HepG2 (cell line): Measurements from ENCODE around the gene KRCC1. TPM values are rescaled to one million over a fixed set of nuclear protein-coding genes. Genes with fewer than 3 reads are reported as not detected.

Experiments used
- ATAC-seq: fragments of 200-7000 bp; cut with Tn5 transposase; 3 replicates; pipeline ENCODE4 v1.9.1; 2020; ENCODE audit warnings: mild to moderate bottlenecking, moderate library complexity
- BruUV-seq: library from RNA; stranded (reverse); fragments of 400-500 nt; replicated peaks from 2 replicates; lab custom pipeline; 2021; lab: Mats Ljungman, UMichigan
- CTCF ChIA-PET: fragments of 300-600 bp; formaldehyde crosslinking; extraction: SDS; loops from one replicate; lab custom pipeline; 2021; ENCODE audit warnings: low total read pairs, inconsistent platforms, low intra/inter-chr PET ratio; lab: Yijun Ruan, JAX
- POLR2A ChIA-PET: fragments of 350-600 bp; sonication (Branson Sonifier 250); formaldehyde crosslinking; loops from one replicate; lab custom pipeline; 2020; ENCODE audit warnings: antibody characterized with exemption, inconsistent platforms; lab: Yijun Ruan, JAX
- DNase-seq: peaks from one replicate; pipeline ENCODE4 v3.0.0-alpha.2; 2015; ENCODE audit warnings: low spot score
- FAIRE-seq: peaks from 3 replicates; lab custom pipeline; 2011; peaks lifted over from hg19 to GRCh38; lab: Jason Lieb, UNC
- H2AFZ ChIP-seq: one replicate; pipeline ENCODE4 v1.6.1; 2011; ENCODE audit warnings: low read length, inconsistent platforms
- H3K27ac ChIP-seq: fragments of 300-600 bp; 3 replicates; pipeline ENCODE4 v1.8.0; 2011; ENCODE audit warnings: mixed run types, mild to moderate bottlenecking, mixed read lengths, low read length, inconsistent platforms; ENCODE audit not compliant: insufficient read depth; ENCODE audit errors: extremely low read length
- H3K27me3 ChIP-seq, 2 experiments: fragments of 200-600 bp in 1 of 2; 2 replicates in 1 of 2; 3 replicates in 1 of 2; pipeline versions ENCODE4 v1.6.0 to v1.8.0; 2011; ENCODE audit warnings: low read length in 2 of 2, mild to moderate bottlenecking in 2 of 2, moderate library complexity in 2 of 2, inconsistent platforms in 1 of 2; ENCODE audit not compliant: insufficient read depth in 2 of 2, control insufficient read depth in 1 of 2
- H3K36me3 ChIP-seq, 2 experiments: fragments of 200-600 bp in 1 of 2; replicated peaks in 1 of 2; 2 replicates in 1 of 2; 3 replicates in 1 of 2; pipeline versions ENCODE4 v1.5.1 to v1.8.0; 2011; ENCODE audit warnings: low read length in 2 of 2, inconsistent platforms in 1 of 2; ENCODE audit not compliant: insufficient read depth in 2 of 2, control insufficient read depth in 1 of 2
- H3K4me1 ChIP-seq: 2 replicates; pipeline ENCODE4 v1.5.1; 2012; ENCODE audit warnings: low read length, inconsistent platforms; ENCODE audit not compliant: insufficient read depth
- H3K4me2 ChIP-seq: 2 replicates; pipeline ENCODE4 v1.6.0; 2011; ENCODE audit warnings: low read depth, low read length, inconsistent platforms
- H3K4me3 ChIP-seq, 3 experiments: fragments of 200-600 bp in 1 of 3; sonication (generic), shearing (Covaris generic) in 1 of 3; replicated peaks in 1 of 3; 2 replicates each; pipeline ENCODE4 v1.5.1; 2011 to 2016; ENCODE audit warnings: low read length in 3 of 3, inconsistent platforms in 2 of 3, low read depth in 2 of 3, mild to moderate bottlenecking in 2 of 3, control low read depth in 1 of 3, mixed read lengths in 1 of 3; ENCODE audit not compliant: insufficient read depth in 1 of 3
- H3K79me2 ChIP-seq: one replicate; pipeline ENCODE4 v1.6.1; 2011; ENCODE audit warnings: low read length, inconsistent platforms; ENCODE audit not compliant: insufficient read depth
- H3K9ac ChIP-seq: 2 replicates; pipeline ENCODE4 v1.6.0; 2011; ENCODE audit warnings: mild to moderate bottlenecking, low read depth, low read length, inconsistent platforms; ENCODE audit not compliant: insufficient read depth
- H3K9me3 ChIP-seq: 2 replicates; pipeline ENCODE4 v1.5.1; 2012; ENCODE audit warnings: mild to moderate bottlenecking, low read length
- H4K20me1 ChIP-seq: 2 replicates; pipeline ENCODE4 v1.6.0; 2011; ENCODE audit warnings: inconsistent platforms, mild to moderate bottlenecking, low read length, moderate library complexity; ENCODE audit not compliant: insufficient read depth
- ETV6 ChIP-seq: sonication (generic); formaldehyde crosslinking; conservative IDR thresholded peaks from 2 replicates; pipeline ENCODE4 v1.4.0; 2020; ENCODE audit warnings: missing genetic modification reagents
- FOXA1 ChIP-seq, 2 experiments: fragments of 450-650 bp in 1 of 2; sonication (generic) in 1 of 2; formaldehyde crosslinking in 1 of 2; IDR thresholded peaks; 2 replicates each; pipeline versions ENCODE4 v1.4.0 to v1.6.1; 2016 to 2020; ENCODE audit warnings: missing genetic modification reagents in 1 of 2
- FOXP1 ChIP-seq, 2 experiments: fragments of 450-650 bp in 1 of 2; IDR thresholded peaks; 2 replicates each; pipeline ENCODE4 v1.6.1; 2017 to 2018; ENCODE audit warnings: antibody characterized with exemption in 1 of 2
- HMG20A ChIP-seq: IDR thresholded peaks from 2 replicates; pipeline ENCODE4 v1.6.1; 2016; ENCODE audit warnings: borderline replicate concordance
- KAT7 ChIP-seq: IDR thresholded peaks from 2 replicates; pipeline ENCODE4 v1.6.1; 2018; ENCODE audit warnings: borderline replicate concordance, missing compliant biosample characterization
- KDM6A ChIP-seq: IDR thresholded peaks from 2 replicates; pipeline ENCODE4 v1.6.1; 2016; ENCODE audit warnings: low read depth
- MEIS2 ChIP-seq: sonication (generic); formaldehyde crosslinking; IDR thresholded peaks from 2 replicates; pipeline ENCODE4 v1.9.0; 2021; ENCODE audit warnings: mild to moderate bottlenecking, missing genetic modification reagents
- NCOA2 ChIP-seq: sonication (generic); formaldehyde crosslinking; IDR thresholded peaks from 2 replicates; pipeline ENCODE4 v1.8.0; 2022; ENCODE audit warnings: inconsistent platforms
- NR2C2 ChIP-seq: sonication (generic); formaldehyde crosslinking; IDR thresholded peaks from 2 replicates; pipeline ENCODE4 v1.4.0; 2020; ENCODE audit warnings: missing genetic modification reagents, mild to moderate bottlenecking, moderate library complexity, borderline replicate concordance
- PAX8 ChIP-seq: sonication (generic); formaldehyde crosslinking; IDR thresholded peaks from 2 replicates; pipeline ENCODE4 v1.8.0; 2022; ENCODE audit warnings: mild to moderate bottlenecking, missing genetic modification reagents, borderline replicate concordance
- PPARG ChIP-seq: conservative IDR thresholded peaks from 2 replicates; pipeline ENCODE4 v1.6.1; 2016; ENCODE audit warnings: missing biosample characterization, missing genetic modification reagents
- RCOR2 ChIP-seq: IDR thresholded peaks from 2 replicates; pipeline ENCODE4 v1.6.1; 2016; ENCODE audit warnings: missing biosample characterization, missing genetic modification reagents
- SMARCC2 ChIP-seq: fragments of 450-650 bp; IDR thresholded peaks from 2 replicates; pipeline ENCODE4 v1.6.1; 2017; ENCODE audit warnings: antibody characterized with exemption, mild to moderate bottlenecking
- ZNF335 ChIP-seq: sonication (generic); formaldehyde crosslinking; IDR thresholded peaks from 2 replicates; pipeline ENCODE4 v1.4.0; 2020; ENCODE audit warnings: missing genetic modification reagents
- ZNF337 ChIP-seq: sonication (generic); formaldehyde crosslinking; IDR thresholded peaks from 2 replicates; pipeline ENCODE4 v1.5.1; 2020; ENCODE audit warnings: missing genetic modification reagents, low read depth, mild to moderate bottlenecking, borderline replicate concordance
- ZNF460 ChIP-seq: sonication (generic); formaldehyde crosslinking; IDR thresholded peaks from 2 replicates; pipeline ENCODE4 v1.5.1; 2020; ENCODE audit warnings: missing genetic modification reagents, mild to moderate bottlenecking, borderline replicate concordance
- ZNF674 ChIP-seq: sonication (generic); formaldehyde crosslinking; IDR thresholded peaks from 2 replicates; pipeline ENCODE4 v1.5.0; 2020; ENCODE audit warnings: low read depth, mild to moderate bottlenecking, missing genetic modification reagents
- ZNF709 ChIP-seq: sonication (generic); formaldehyde crosslinking; IDR thresholded peaks from 2 replicates; pipeline ENCODE4 v1.5.0; 2020; ENCODE audit warnings: mild to moderate bottlenecking, missing genetic modification reagents
- WGBS: methylation state at CpG from one replicate; pipeline ENCODE4 v1.1.6; 2017; ENCODE audit warnings: low lambda C conversion rate; 5-methylcytosine and 5-hydroxymethylcytosine counted together
- in situ Hi-C: cut with HindIII; loops from 2 replicates; pipeline ENCODE4 v1.10.0; 2017; ENCODE audit warnings: low pct_unique_long_range_greater_than_20kb; ENCODE audit not compliant: extremely low pct_ligation_motif_present
- intact Hi-C: fragments of 100-400 bp; cut with micrococcal nuclease; formaldehyde crosslinking; loops from one replicate; pipeline ENCODE4 v1.10.0; 2022; ENCODE audit not compliant: unreplicated experiment
- polyA plus RNA-seq, 8 experiments: library from polyadenylated mRNA; depleted of rRNA in 3 of 8; stranded (reverse) in 7 of 8; unstranded in 1 of 8; fragments of >200 nt; fragmentation: Illumina TruSeq in 4 of 8; extraction: Trizol in 4 of 8; gene quantifications; 2 replicates each; pipeline versions ENCODE4 v1.2.1 to v1.2.3, GENCODE V29; 2011 to 2016; ENCODE audit warnings: low read depth in 4 of 8, missing spikeins in 1 of 8, mixed read lengths in 1 of 8; ENCODE audit not compliant: insufficient read depth in 1 of 8
- total RNA-seq, 5 experiments: library from RNA; depleted of rRNA; stranded (reverse); fragments of >200 nt; fragmentation: Illumina TruSeq; extraction: Trizol; gene quantifications; 2 replicates each; pipeline ENCODE4 v1.2.3, GENCODE V29; 2016; ENCODE audit warnings: low read depth in 1 of 5
- TF ChIP-seq, protein P1 (sequence below): sonication (generic); formaldehyde crosslinking; IDR thresholded peaks from 2 replicates; pipeline ENCODE4 v1.8.0; 2022; ENCODE audit warnings: missing genetic modification reagents, mild to moderate bottlenecking, borderline replicate concordance
- TF ChIP-seq, protein P2 (sequence below): sonication (generic); formaldehyde crosslinking; IDR thresholded peaks from 2 replicates; pipeline ENCODE4 v1.4.0; 2020; ENCODE audit warnings: mild to moderate bottlenecking, missing genetic modification reagents
- TF ChIP-seq, protein P3 (sequence below): sonication (generic); formaldehyde crosslinking; IDR thresholded peaks from 2 replicates; pipeline ENCODE4 v1.4.0; 2020; ENCODE audit warnings: missing genetic modification reagents, borderline replicate concordance

Gene KRCC1
- total and polyA plus RNA-seq, 2 of the 13 experiments (the other 11 are each of a cell fraction or from before 2014, with no cell fraction given): 6.5 to 7.7 TPM

DNA sequence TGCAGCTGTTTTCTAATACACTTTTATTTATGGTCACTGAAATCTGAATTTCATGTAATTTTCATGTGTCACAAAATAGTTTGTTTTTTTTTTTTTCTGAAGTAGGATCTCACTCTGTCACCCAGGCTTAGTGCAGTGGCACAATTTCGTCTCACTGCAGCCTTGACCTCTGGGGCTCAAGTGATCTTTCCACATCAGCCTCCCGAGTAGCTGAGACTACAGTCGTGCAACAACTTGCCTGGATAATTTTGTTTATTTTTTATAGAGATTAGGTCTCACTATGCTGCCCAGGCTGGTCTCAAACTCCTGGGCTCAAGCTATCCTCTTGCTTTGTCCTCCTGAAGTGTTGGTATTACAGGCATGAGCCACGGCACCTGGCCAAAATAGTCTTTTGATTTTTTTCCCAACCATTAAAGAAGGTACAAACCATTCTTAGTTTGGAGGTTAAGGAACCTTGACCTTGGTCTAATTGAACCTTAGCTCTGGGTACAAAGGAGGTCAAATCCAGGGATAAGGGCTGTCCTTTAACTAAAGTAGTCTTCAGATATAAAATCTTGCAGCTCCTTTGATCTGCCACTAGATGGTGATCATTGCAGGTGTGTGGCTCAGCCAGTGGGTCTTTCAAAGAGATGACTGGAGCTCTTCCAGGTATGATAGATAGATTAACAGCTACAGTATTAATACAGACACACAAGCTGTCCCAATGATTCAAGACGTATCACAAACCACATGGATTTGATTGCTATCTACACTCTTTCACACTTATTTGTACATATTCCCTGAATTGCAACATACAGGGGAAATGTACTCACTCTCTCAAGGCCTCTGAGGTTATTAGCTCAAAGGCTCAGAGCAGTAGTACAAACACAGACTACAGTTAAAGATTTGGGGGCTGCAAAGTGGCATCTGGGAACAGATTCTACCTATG, 4.7 kb upstream of the KRCC1 start:
- POLR2A ChIA-PET: interaction anchor here (0.7 to 3.1 kb wide), 14 partner anchors 11 to 150 kb away, joined by 3 to 29 read pairs (median 4); partner anchors contain the start of genes FABP1 and RNU2-63P
- BruUV-seq: no TSS peak
- FAIRE-seq: peak; percentile 43
- no peak for TF ChIP-seq PAX8 (CRISPR knock-in tag)
- 0 out of 2 replicates have a peak, but pooled peaks have one; percentile 39 for TF ChIP-seq MEIS2 (CRISPR knock-in tag)
- TF ChIP-seq ZNF337 (CRISPR knock-in tag): no peak
- no peak for TF ChIP-seq ETV6 (CRISPR knock-in tag)
- TF ChIP-seq ZNF460 (CRISPR knock-in tag): no peak
- TF ChIP-seq NCOA2 (CRISPR knock-in tag): peak; percentile 44; the same call in 1 of the 2 replicates
- 0 out of 2 replicates have a peak, but pooled peaks have one; percentile 4 for TF ChIP-seq ZNF335 (CRISPR knock-in tag)
- no peak for TF ChIP-seq ZNF709
- TF ChIP-seq HMG20A: no peak
- TF ChIP-seq, protein P1, sequence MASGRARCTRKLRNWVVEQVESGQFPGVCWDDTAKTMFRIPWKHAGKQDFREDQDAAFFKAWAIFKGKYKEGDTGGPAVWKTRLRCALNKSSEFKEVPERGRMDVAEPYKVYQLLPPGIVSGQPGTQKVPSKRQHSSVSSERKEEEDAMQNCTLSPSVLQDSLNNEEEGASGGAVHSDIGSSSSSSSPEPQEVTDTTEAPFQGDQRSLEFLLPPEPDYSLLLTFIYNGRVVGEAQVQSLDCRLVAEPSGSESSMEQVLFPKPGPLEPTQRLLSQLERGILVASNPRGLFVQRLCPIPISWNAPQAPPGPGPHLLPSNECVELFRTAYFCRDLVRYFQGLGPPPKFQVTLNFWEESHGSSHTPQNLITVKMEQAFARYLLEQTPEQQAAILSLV: no peak
- TF ChIP-seq FOXP1 (IDR thresholded peaks at IDR 0.05): no peak
- no peak for TF ChIP-seq FOXP1 (CRISPR knock-in tag; IDR thresholded peaks at IDR 0.05)
- TF ChIP-seq SMARCC2: no peak
- no peak for TF ChIP-seq ZNF674 (CRISPR knock-in tag)
- no peak for TF ChIP-seq FOXA1 (IDR thresholded peaks at IDR 0.05)
- peak; percentile 54; the same call in 1 of the 2 replicates for TF ChIP-seq FOXA1 (CRISPR knock-in tag; IDR thresholded peaks at IDR 0.05)
- TF ChIP-seq RCOR2 (CRISPR knock-in tag): 0 out of 2 replicates have a peak, but pooled peaks have one; percentile 15
- TF ChIP-seq, protein P2, sequence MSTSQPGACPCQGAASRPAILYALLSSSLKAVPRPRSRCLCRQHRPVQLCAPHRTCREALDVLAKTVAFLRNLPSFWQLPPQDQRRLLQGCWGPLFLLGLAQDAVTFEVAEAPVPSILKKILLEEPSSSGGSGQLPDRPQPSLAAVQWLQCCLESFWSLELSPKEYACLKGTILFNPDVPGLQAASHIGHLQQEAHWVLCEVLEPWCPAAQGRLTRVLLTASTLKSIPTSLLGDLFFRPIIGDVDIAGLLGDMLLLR (CRISPR knock-in tag): no peak
- TF ChIP-seq PPARG (CRISPR knock-in tag): 0 out of 2 replicates have a peak, but pooled peaks have one; percentile 68
- no peak for TF ChIP-seq KDM6A (CRISPR knock-in tag)
- TF ChIP-seq, protein P3, sequence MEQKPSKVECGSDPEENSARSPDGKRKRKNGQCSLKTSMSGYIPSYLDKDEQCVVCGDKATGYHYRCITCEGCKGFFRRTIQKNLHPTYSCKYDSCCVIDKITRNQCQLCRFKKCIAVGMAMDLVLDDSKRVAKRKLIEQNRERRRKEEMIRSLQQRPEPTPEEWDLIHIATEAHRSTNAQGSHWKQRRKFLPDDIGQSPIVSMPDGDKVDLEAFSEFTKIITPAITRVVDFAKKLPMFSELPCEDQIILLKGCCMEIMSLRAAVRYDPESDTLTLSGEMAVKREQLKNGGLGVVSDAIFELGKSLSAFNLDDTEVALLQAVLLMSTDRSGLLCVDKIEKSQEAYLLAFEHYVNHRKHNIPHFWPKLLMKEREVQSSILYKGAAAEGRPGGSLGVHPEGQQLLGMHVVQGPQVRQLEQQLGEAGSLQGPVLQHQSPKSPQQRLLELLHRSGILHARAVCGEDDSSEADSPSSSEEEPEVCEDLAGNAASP (CRISPR knock-in tag): no peak
- TF ChIP-seq NR2C2 (CRISPR knock-in tag): no peak
- TF ChIP-seq KAT7 (CRISPR knock-in tag): no peak

More for the DNA sequence above, 4.7 kb upstream of the KRCC1 start:
- ATAC-seq (peak; percentile 58), DNase-seq (peak; percentile 60)
- H2AFZ ChIP-seq: no peak overlapping the region
- in situ Hi-C loops (loop anchor here (5.0 to 25.0 kb wide), 2 partner anchors 102 to 402 kb away; partner anchors contain the start of gene FOXI3), intact Hi-C loops (loop anchor here (1.0 to 5.0 kb wide), 4 partner anchors 67 to 247 kb away; no protein-coding TSS in a partner anchor)
- H3K4me2 ChIP-seq: peak overlapping the region; percentile 40
- H3K9me3 ChIP-seq: no peaks in the 10 kb centered on the region
- H3K27ac ChIP-seq: no peak overlapping the region
- peak overlapping the region in 1 of 3 experiments; percentile 16; a peak in 1 of 6 replicates for H3K4me3 ChIP-seq
- no peak overlapping the region for H3K9ac ChIP-seq
- peaks cover 64% of the 10 kb centered on the region for H3K4me1 ChIP-seq
- H3K36me3 ChIP-seq: no peaks in the 10 kb centered on the region
- WGBS: 7% methylated on average over 5 of the region's 5 CpGs
- CTCF ChIA-PET: interaction anchor here (0.9 to 3.5 kb wide), 3 partner anchors 58 to 127 kb away, joined by 4 to 76 read pairs (median 15); no protein-coding TSS in a partner anchor
- peaks cover 0 to 3% of the 10 kb centered on the region in 2 experiments; a peak in 1 of 5 replicates for H3K27me3 ChIP-seq
- H3K79me2 ChIP-seq: peaks cover 2% of the 10 kb centered on the region
- no peaks in the 10 kb centered on the region for H4K20me1 ChIP-seq
